ENCODE results near the gene SNW1.
"Not testable (repeated sequence)": the region's sequence is repeated elsewhere in the genome, so short reads cannot be mapped to it uniquely, and the experiment has no call there.

DNA sequence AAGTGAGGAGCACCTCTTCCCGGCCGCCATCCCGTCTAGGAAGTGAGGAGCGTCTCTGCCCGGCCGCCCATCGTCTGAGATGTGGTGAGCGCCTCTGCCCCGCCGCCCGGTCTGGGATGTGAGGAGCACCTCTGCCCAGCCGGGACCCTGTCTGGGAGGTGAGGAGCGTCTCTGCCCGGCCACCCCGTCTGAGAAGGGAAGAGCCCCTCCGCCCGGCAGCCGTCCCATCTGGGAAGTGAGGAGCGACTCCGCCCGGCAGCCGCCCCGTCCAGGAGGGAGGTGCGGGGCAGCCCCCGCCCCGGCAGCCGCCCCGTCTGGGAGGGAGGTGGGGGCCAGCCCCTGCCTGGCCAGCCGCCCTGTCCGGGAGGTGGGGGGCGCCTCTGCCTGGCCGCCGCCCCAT is 13.5 kb downstream of the SNW1 start:
- TF ChIP-seq, protein P1, sequence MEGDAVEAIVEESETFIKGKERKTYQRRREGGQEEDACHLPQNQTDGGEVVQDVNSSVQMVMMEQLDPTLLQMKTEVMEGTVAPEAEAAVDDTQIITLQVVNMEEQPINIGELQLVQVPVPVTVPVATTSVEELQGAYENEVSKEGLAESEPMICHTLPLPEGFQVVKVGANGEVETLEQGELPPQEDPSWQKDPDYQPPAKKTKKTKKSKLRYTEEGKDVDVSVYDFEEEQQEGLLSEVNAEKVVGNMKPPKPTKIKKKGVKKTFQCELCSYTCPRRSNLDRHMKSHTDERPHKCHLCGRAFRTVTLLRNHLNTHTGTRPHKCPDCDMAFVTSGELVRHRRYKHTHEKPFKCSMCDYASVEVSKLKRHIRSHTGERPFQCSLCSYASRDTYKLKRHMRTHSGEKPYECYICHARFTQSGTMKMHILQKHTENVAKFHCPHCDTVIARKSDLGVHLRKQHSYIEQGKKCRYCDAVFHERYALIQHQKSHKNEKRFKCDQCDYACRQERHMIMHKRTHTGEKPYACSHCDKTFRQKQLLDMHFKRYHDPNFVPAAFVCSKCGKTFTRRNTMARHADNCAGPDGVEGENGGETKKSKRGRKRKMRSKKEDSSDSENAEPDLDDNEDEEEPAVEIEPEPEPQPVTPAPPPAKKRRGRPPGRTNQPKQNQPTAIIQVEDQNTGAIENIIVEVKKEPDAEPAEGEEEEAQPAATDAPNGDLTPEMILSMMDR (IDR thresholded peaks at IDR 0.05; ENCODE audit: borderline replicate concordance, extremely low read depth, low read length, poor library complexity, severe bottlenecking) = not testable (repeated sequence)
- not testable (repeated sequence) for TF ChIP-seq EZH2 (IDR thresholded peaks at IDR 0.05; ENCODE audit: borderline replicate concordance, low read depth, low read length, severe bottlenecking)

Measured in DND-41 (cell line).